ENCODE data around the gene SYT9. TPM values are rescaled to one million over a fixed set of nuclear protein-coding genes. Genes with fewer than 3 reads are reported as not detected.

Gene SYT9
- total and polyA plus RNA-seq, 10 of the 15 experiments (the other 5 are each of a cell fraction or from before 2014, with no cell fraction given): 0.03 TPM; not detected in 9

GRCh38 chr11:7512525-7513233 is 261.0 kb downstream of the SYT9 start (continued):
- TF ChIP-seq RELB (IDR thresholded peaks at IDR 0.05; ENCODE audit: low read depth): peak; percentile 17; the same call in 1 of the 2 replicates
- TF ChIP-seq POLR2AphosphoS5 (IDR thresholded peaks at IDR 0.05; ENCODE audit: low read length): peak; percentile 49
- peak; percentile 86 for TF ChIP-seq IRF4 (IDR thresholded peaks at IDR 0.05; ENCODE audit: low read depth, low read length)
- peak; percentile 46; the same call in 1 of the 2 replicates for TF ChIP-seq CHD2 (IDR thresholded peaks at IDR 0.05; ENCODE audit: borderline replicate concordance, low read depth, low read length)
- TF ChIP-seq ELK1 (IDR thresholded peaks at IDR 0.05; ENCODE audit: low read depth, low read length): no peak
- TF ChIP-seq IRF5 (IDR thresholded peaks at IDR 0.05; ENCODE audit: borderline replicate concordance): peak; percentile 84
- TF ChIP-seq BCL11A (IDR thresholded peaks at IDR 0.05; ENCODE audit: low read depth, low read length): peak; percentile 84
- no peak; the same call in 1 of the 2 replicates for TF ChIP-seq CHD1 (IDR thresholded peaks at IDR 0.05; ENCODE audit: low read depth, low read length)
- no peak for TF ChIP-seq PBX3 (IDR thresholded peaks at IDR 0.05; ENCODE audit: insufficient replicate concordance, low read depth, low read length)
- TF ChIP-seq POLR2A (IDR thresholded peaks at IDR 0.05; ENCODE audit: low read depth, low read length): peak; percentile 56
- TF ChIP-seq KAT2A (conservative IDR thresholded peaks at IDR 0.05; ENCODE audit: control insufficient read depth, low read depth, low read length): no peak
- TF ChIP-seq BRCA1 (IDR thresholded peaks at IDR 0.05; ENCODE audit: low read depth, low read length): no peak
- TF ChIP-seq ZNF687 (IDR thresholded peaks at IDR 0.05): peak; percentile 75
- no peak for TF ChIP-seq PAX8 (IDR thresholded peaks at IDR 0.05)
- 0 out of 2 replicates have a peak, but pooled peaks have one; percentile 38 for TF ChIP-seq STAT1 (conservative IDR thresholded peaks at IDR 0.05)
- no peak for TF ChIP-seq ZBED1 (IDR thresholded peaks at IDR 0.05; ENCODE audit: borderline replicate concordance)
- peak; percentile 52 for TF ChIP-seq BCL3 (IDR thresholded peaks at IDR 0.05; ENCODE audit: borderline replicate concordance, insufficient read depth, low read depth, low read length, poor library complexity, severe bottlenecking)
- peak; percentile 65; the same call in 1 of the 2 replicates for TF ChIP-seq MYB (IDR thresholded peaks at IDR 0.05; ENCODE audit: borderline replicate concordance, low read depth, low read length)
- peak; percentile 90; the same call in 1 of the 2 replicates for TF ChIP-seq RCOR1 (conservative IDR thresholded peaks at IDR 0.05; ENCODE audit: low read depth, low read length)

Measured in GM12878 (cell line).